ENCODE results near the gene KY.

GRCh38 chr3:134694946-134695543, 44.2 kb upstream of the KY start:
- TF ChIP-seq POLR2A (IDR thresholded peaks at IDR 0.05) (no peak), CTCF (IDR thresholded peaks at IDR 0.05) (no peak)
